Adipocyte (in vitro differentiated cells): ENCODE data around the gene EFNA1.

Experiments used
- DNase-seq: peaks from one replicate; pipeline ENCODE4 v3.0.0-alpha.2; 2015; ENCODE audit warnings: low read depth
- H3K27me3 ChIP-seq: replicated peaks from 2 replicates; pipeline ENCODE4 v1.7.0; 2013; ENCODE audit warnings: mild to moderate bottlenecking, low read length, moderate library complexity; ENCODE audit not compliant: control insufficient read depth, insufficient read depth
- H3K36me3 ChIP-seq: 2 replicates; pipeline ENCODE4 v1.7.0; 2013; ENCODE audit warnings: low read length, mild to moderate bottlenecking, moderate library complexity; ENCODE audit not compliant: control insufficient read depth, insufficient read depth, severe bottlenecking
- H3K4me1 ChIP-seq: 2 replicates; pipeline ENCODE4 v1.7.0; 2013; ENCODE audit warnings: mild to moderate bottlenecking, low read length, moderate library complexity; ENCODE audit not compliant: control insufficient read depth, insufficient read depth
- H3K4me3 ChIP-seq: 2 replicates; pipeline ENCODE4 v1.7.0; 2013; ENCODE audit warnings: mild to moderate bottlenecking, low read length, moderate library complexity
- H3K9ac ChIP-seq: 2 replicates; pipeline ENCODE4 v1.7.0; 2013; ENCODE audit warnings: mild to moderate bottlenecking, low read length, moderate library complexity
- H3K9me3 ChIP-seq: 2 replicates; pipeline ENCODE4 v1.7.0; 2013; ENCODE audit warnings: mild to moderate bottlenecking, low read length, moderate library complexity; ENCODE audit not compliant: control insufficient read depth

The EFNA1 gene

DNA sequence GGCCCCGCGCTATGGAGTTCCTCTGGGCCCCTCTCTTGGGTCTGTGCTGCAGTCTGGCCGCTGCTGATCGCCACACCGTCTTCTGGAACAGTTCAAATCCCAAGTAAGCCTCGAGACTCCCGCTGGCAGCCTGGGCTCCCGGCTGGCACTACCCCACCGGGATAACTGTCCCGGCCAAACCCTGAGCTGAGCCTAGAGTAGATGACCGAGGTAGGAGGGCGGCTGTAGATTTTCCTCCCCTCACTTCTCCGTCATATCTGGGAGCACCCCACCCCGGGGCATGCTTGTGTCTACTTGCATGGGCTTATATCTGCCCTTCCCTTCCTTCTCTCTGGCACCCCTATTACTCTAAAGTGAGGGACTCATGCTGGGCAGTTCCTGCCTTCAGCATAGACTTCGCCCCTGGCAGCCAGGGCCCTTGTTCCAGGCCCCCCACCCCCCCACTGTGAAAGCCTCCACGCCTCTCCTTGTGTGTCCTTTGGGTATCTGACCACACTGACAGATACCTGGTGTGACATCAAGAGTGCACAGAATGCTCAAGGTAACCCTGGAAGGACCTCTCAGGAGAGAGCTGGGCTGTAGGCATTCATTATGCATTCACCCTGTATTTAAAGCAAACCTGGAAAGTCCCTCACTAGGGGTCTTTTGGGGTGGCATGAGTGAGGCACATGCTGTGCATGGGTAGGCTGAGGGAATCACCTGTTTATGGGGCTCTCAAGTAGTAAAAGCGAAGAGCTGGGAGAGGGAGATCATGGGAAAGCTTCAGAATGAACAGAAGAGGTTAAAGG, 485 bp downstream of the EFNA1 start:
- Histone ChIP-seq H3K4me3 (peak overlapping the region; percentile 81), H3K4me1 (peaks cover 39% of the 10 kb centered on the region), H3K9ac (peak overlapping the region; percentile 87), H3K27me3 (peaks cover 38% of the 10 kb centered on the region), H3K36me3 (peaks cover 8% of the 10 kb centered on the region), H3K9me3 (no peaks in the 10 kb centered on the region)
- no peak for DNase-seq

DNA sequence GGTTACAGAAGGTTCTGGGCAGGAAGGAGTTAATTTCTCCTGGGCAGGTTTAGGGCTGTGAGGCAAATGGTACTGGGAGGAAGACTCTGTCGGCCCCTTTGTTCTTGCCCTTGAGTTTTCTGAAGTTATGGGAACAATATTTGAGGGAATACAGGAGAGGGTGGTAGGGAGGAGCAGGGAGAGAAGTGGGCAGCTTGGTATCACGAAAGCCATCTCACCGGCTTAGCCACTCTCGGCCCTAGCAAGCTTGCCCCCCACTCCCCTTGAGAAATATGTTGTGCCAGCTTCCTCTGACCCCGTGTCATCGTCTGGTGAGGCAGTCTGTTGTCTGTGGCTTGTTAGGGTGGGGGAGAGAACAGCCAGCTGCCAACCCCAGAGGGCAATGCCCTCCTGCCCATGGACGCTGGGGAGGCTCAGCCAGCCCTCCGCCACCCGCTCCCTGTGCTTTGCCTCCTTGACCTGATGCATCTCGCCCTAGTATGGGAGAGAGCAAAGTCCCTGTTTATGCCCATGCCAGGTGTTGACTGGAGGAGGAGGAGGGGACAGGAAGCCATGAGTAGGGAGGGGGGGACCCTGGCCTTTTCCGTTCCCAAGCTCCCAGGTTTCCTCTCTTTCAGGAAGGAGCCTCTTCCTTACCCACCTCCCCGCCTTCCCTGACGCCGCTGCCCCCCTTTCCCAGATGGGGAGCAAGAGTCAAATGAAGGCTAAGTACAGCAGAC, 1.2 kb downstream of the EFNA1 start:
- peak overlapping the region; percentile 81 for H3K4me3 ChIP-seq
- H3K9me3 ChIP-seq: no peaks in the 10 kb centered on the region
- H3K27me3 ChIP-seq: peaks cover 34% of the 10 kb centered on the region
- H3K4me1 ChIP-seq: peaks cover 39% of the 10 kb centered on the region
- peak overlapping the region; percentile 87 for H3K9ac ChIP-seq
- no peak for DNase-seq
- H3K36me3 ChIP-seq: peaks cover 13% of the 10 kb centered on the region

DNA sequence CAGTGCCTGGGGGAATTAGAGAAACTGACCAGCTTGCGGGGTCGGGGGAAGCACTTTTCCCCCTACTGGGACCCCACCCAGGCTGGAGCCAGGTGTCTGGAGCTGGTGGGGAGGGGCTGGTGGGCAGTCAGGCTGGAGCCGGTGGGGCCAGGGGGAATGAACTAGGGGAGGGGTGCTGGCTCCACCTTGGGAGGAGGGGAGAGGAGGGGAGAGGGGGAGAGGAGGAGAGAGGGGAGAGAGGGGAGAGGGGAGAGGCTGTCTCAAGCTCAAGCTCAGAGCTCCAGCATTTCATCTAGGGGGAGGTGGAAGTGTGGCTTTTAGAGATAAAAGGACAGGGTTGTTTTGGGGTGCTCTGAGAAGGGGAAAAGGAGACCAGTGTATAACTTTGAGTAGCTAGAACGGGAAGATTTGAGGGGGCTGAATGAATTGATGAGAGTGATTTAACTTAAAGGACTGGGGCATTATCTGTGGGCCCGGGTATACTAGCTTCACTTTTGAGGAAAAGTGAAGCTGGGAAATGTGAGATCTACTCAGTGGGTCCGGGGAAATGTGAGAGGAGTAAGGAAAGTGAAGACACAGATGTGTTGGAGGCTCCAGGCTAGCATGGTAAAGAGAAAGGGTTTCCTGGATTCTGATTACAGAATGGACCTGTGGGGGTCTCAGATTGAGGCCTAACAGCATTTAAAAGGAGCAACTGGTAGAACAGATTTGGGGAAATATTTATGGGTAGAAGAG, 2.8 kb downstream of the EFNA1 start:
- Histone ChIP-seq H3K27me3 (peaks cover 24% of the 10 kb centered on the region), H3K9me3 (no peaks in the 10 kb centered on the region), H3K4me3 (peak overlapping the region; percentile 81), H3K36me3 (peaks cover 13% of the 10 kb centered on the region), H3K4me1 (peaks cover 50% of the 10 kb centered on the region), H3K9ac (no peak overlapping the region)
- DNase-seq: no peak

DNA sequence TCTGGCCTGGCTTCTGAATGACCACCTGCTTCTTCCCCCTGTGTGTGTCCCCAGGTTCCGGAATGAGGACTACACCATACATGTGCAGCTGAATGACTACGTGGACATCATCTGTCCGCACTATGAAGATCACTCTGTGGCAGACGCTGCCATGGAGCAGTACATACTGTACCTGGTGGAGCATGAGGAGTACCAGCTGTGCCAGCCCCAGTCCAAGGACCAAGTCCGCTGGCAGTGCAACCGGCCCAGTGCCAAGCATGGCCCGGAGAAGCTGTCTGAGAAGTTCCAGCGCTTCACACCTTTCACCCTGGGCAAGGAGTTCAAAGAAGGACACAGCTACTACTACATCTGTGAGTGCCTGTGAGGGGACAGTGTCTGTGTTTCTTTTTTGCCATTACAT, 3.6 kb downstream of the EFNA1 start:
- Histone ChIP-seq H3K27me3 (peaks cover 19% of the 10 kb centered on the region), H3K9ac (no peak overlapping the region), H3K4me3 (no peak overlapping the region), H3K9me3 (no peaks in the 10 kb centered on the region), H3K36me3 (peaks cover 13% of the 10 kb centered on the region), H3K4me1 (peaks cover 45% of the 10 kb centered on the region)
- DNase-seq: no peak

DNA sequence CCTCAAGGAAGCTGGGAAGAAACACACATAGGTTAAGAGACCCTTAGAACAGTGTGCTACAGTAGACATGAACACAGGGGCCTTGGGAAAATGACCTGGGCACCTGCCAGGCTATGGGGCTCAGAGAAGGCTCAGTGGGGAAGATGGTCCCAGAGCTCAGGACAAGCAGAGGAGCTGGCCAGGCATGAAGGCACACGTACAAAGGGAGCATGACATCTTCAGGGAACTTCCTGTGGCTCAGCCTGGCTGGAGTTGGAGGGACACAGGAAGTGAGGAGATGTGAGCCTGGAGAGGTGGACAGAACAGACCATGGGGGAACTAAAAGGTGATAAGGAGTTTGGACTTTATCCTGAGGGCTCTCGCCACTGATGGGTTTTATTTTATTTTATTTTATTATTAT, 4.2 kb downstream of the EFNA1 start:
- no peaks in the 10 kb centered on the region for H3K9me3 ChIP-seq

DNA sequence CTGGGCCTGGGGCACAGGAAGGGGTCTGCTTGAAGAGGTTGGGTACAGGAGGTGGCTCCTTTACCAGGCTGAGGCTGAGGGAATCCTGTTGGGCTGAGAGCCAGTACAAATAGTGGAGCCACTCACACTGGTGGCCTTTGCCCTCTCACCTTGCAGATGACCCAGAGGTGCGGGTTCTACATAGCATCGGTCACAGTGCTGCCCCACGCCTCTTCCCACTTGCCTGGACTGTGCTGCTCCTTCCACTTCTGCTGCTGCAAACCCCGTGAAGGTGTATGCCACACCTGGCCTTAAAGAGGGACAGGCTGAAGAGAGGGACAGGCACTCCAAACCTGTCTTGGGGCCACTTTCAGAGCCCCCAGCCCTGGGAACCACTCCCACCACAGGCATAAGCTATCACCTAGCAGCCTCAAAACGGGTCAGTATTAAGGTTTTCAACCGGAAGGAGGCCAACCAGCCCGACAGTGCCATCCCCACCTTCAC, 6.2 kb downstream of the EFNA1 start:
- H3K4me1 ChIP-seq: peaks cover 35% of the 10 kb centered on the region
- peaks cover 11% of the 10 kb centered on the region for H3K27me3 ChIP-seq
- DNase-seq: no peak
- no peaks in the 10 kb centered on the region for H3K9me3 ChIP-seq
- H3K9ac ChIP-seq: no peak overlapping the region
- H3K4me3 ChIP-seq: no peak overlapping the region
- H3K36me3 ChIP-seq: peaks cover 22% of the 10 kb centered on the region

More for the DNA sequence above, 4.2 kb downstream of the EFNA1 start:
- Histone ChIP-seq H3K9ac (no peak overlapping the region), H3K36me3 (peaks cover 13% of the 10 kb centered on the region), H3K27me3 (peaks cover 19% of the 10 kb centered on the region), H3K4me3 (no peak overlapping the region), H3K4me1 (peaks cover 42% of the 10 kb centered on the region)
- no peak for DNase-seq

DNA sequence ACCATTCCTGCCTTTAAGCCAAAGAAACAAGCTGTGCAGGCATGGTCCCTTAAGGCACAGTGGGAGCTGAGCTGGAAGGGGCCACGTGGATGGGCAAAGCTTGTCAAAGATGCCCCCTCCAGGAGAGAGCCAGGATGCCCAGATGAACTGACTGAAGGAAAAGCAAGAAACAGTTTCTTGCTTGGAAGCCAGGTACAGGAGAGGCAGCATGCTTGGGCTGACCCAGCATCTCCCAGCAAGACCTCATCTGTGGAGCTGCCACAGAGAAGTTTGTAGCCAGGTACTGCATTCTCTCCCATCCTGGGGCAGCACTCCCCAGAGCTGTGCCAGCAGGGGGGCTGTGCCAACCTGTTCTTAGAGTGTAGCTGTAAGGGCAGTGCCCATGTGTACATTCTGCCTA, 6.6 kb downstream of the EFNA1 start:
- H3K36me3 ChIP-seq: peaks cover 22% of the 10 kb centered on the region
- H3K9me3 ChIP-seq: no peaks in the 10 kb centered on the region
- no peak for DNase-seq
- H3K9ac ChIP-seq: peak overlapping the region; percentile 98
- peak overlapping the region; percentile 98 for H3K4me3 ChIP-seq
- H3K27me3 ChIP-seq: peaks cover 6% of the 10 kb centered on the region
- peaks cover 33% of the 10 kb centered on the region for H3K4me1 ChIP-seq

DNA sequence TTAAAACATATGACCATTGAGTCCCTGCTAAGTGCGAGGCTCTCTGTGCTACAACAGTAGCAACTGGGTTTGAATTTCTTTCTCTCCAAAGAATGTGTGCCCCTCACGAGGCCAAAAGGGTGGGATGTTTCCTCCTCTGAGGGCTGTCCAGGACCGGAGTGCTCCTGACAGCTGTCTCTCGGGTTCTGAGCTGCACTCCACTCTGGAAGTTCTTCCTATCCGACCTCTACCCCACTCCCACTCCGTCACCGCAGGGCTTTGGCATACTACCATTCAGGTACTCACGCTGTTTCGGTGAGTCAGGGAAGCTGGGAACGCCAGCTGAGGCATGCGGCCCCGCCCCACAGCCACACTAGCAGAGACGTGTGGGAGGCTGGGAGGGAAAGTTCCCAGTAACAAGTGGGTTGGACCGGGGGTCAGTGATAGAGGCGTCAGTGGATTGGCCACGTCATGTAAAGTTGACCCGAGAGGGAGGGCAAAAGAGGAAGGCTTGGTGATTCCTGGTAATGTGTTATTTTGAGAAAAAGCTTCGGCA, 7.3 kb downstream of the EFNA1 start:
- Histone ChIP-seq H3K4me3 (peak overlapping the region; percentile 98), H3K36me3 (peaks cover 22% of the 10 kb centered on the region), H3K27me3 (peaks cover 2% of the 10 kb centered on the region), H3K4me1 (peaks cover 27% of the 10 kb centered on the region), H3K9me3 (no peaks in the 10 kb centered on the region), H3K9ac (peak overlapping the region; percentile 98)
- DNase-seq: peak; percentile 95

DNA sequence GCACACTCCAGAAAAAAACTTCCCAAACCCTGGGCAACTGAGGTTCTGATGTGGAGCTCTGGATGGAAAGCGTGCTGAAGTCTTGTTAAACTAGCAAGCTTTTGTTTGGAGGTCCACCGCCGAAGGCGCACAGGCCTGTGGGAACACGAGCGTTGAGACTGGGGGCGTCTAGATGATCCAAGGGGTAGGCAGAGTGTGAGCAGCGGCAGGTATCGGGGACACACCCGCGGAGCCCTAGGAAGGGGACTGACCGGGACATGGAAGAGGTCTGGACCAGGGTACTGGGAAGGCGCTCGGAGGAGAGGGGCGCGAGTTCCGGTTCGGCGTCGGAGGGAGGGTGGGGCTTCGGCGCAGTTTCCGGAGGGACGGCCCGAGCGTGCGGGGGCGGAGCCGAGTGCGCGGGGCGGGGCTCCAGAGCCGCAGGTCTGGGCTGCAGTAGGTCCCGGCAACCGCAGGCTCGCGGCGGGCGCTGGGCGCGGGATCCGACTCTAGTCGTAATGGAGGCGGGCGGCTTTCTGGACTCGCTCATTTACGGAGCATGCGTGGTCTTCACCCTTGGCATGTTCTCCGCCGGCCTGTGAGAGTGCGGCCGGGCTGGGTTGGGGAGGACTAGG, 7.8 kb downstream of the EFNA1 start, which contains the start of gene SLC50A1:
Gene SLC50A1, plus strand, starts transcription at position 438 of the 614 bp plus-strand sequence. Its CDS starts 60 bp downstream, at position 498.
- Histone ChIP-seq H3K4me3 (peak within 1 kb of the TSS; percentile 98), H3K9ac (peak within 1 kb of the TSS; percentile 98), H3K9me3 (no peaks in the 10 kb centered on the region), H3K27me3 (no peaks in the 10 kb centered on the region), H3K36me3 (peaks cover 22% of the 10 kb centered on the region), H3K4me1 (peaks cover 26% of the 10 kb centered on the region)
- peak; percentile 97 for DNase-seq

DNA sequence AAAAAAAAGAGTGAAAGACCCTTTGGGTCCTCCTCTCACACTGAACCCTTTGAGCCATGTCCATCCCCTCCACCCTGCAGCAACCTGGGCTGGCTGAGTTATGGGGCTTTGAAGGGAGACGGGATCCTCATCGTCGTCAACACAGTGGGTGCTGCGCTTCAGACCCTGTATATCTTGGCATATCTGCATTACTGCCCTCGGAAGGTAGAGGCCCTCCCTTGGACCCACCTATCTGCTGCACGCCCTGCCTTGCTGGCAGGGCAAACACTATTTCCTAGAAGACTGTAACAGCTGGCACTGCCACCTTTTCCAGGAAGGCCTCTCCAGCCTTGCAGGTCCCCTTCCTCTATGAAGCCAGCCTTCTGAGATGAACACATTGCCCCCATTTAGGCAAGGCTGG, 9.1 kb downstream of the EFNA1 start:
- H3K27me3 ChIP-seq: no peaks in the 10 kb centered on the region
- peaks cover 14% of the 10 kb centered on the region for H3K36me3 ChIP-seq
- no peak for DNase-seq
- H3K4me1 ChIP-seq: peaks cover 26% of the 10 kb centered on the region
- H3K4me3 ChIP-seq: peak overlapping the region; percentile 98
- H3K9me3 ChIP-seq: no peaks in the 10 kb centered on the region
- H3K9ac ChIP-seq: peak overlapping the region; percentile 98
